ENCODE data around the gene INTS11.

DNA sequence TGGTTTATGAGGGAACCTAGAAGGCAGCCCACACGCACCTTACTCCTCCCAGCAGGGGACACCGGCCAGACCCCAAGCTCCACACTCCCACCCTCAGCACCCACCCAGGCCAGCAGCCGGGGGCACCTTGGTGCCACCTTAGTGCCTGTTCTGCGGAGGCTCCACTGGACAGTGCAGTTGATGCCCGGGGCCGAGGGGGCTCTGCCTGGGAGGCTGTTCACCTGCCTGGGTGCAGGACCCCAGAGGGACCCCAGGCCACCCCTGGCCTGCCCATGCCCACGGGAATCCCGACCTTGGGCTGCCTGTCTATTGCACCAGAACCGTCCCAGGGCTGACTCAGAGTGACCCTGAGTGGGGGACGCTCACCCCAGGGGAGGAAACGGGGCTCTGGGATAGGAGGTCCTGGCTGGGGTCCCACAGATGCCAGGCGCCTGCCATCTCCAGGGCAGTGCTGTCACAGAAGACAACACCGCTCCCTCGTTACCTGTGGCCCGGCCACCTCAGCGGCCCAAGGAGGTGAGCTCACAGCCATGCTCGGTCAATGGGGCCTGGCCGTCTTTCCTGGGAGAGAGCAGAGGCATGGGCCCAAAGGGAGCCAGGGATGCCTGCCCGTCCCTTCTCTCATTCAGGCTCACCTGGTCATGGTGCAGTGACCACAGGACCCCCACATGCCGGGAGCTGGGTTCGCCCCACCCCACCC is 43.5 kb downstream of the INTS11 start:
- TF ChIP-seq, protein P1, sequence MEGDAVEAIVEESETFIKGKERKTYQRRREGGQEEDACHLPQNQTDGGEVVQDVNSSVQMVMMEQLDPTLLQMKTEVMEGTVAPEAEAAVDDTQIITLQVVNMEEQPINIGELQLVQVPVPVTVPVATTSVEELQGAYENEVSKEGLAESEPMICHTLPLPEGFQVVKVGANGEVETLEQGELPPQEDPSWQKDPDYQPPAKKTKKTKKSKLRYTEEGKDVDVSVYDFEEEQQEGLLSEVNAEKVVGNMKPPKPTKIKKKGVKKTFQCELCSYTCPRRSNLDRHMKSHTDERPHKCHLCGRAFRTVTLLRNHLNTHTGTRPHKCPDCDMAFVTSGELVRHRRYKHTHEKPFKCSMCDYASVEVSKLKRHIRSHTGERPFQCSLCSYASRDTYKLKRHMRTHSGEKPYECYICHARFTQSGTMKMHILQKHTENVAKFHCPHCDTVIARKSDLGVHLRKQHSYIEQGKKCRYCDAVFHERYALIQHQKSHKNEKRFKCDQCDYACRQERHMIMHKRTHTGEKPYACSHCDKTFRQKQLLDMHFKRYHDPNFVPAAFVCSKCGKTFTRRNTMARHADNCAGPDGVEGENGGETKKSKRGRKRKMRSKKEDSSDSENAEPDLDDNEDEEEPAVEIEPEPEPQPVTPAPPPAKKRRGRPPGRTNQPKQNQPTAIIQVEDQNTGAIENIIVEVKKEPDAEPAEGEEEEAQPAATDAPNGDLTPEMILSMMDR (IDR thresholded peaks at IDR 0.05; ENCODE audit: insufficient read depth, low read depth, low read length), result no peak
- TF ChIP-seq EZH2 (IDR thresholded peaks at IDR 0.05; ENCODE audit: insufficient read depth, low read length), result no peak

All from astrocyte (in vitro differentiated cells and primary cell).